Ectodermal cell (in vitro differentiated cells): Measurements from ENCODE around the gene MYO1H.

Experiments
- H3K27ac ChIP-seq: 2 replicates; pipeline ENCODE4 v1.7.0; 2013; ENCODE audit warnings: mild to moderate bottlenecking, low read depth, low read length; ENCODE audit not compliant: insufficient read depth, poor library complexity, severe bottlenecking
- H3K27me3 ChIP-seq: 2 replicates; pipeline ENCODE4 v1.7.0; 2013; ENCODE audit warnings: mild to moderate bottlenecking, low read length; ENCODE audit not compliant: insufficient read depth, control insufficient read depth, poor library complexity, severe bottlenecking
- H3K36me3 ChIP-seq: one replicate; pipeline ENCODE4 v1.7.0; 2013; ENCODE audit warnings: low read length; ENCODE audit not compliant: control insufficient read depth, insufficient read depth
- H3K4me1 ChIP-seq: one replicate; pipeline ENCODE4 v1.7.0; 2013; ENCODE audit warnings: low read length; ENCODE audit not compliant: control insufficient read depth, insufficient read depth
- H3K4me3 ChIP-seq: 2 replicates; pipeline ENCODE4 v1.7.0; 2013; ENCODE audit warnings: low read depth, low read length, control low read depth; ENCODE audit not compliant: insufficient read depth
- H3K9me3 ChIP-seq: 2 replicates; pipeline ENCODE4 v1.7.0; 2013; ENCODE audit warnings: mild to moderate bottlenecking, low read length, moderate library complexity; ENCODE audit not compliant: control insufficient read depth
- WGBS, 2 experiments: methylation state at CpG; one replicate each; pipeline ENCODE4 v1.1.7; 2013; ENCODE audit warnings: missing lambda C conversion rate in 2 of 2; 5-methylcytosine and 5-hydroxymethylcytosine counted together

The MYO1H gene

GRCh38 chr12:109477185-109477962 lies 129.7 kb downstream of the MYO1H start, which contains the start of the genes KCTD10 and UBE3B:
Gene KCTD10 (minus strand): TSS chr12:109477300. CDS start chr12:109477262, 38 bp downstream.
Gene UBE3B (plus strand): TSS chr12:109477634. CDS start chr12:109483552, 5,918 bp downstream.
- Histone ChIP-seq H3K4me1 (peaks cover 8% of the 10 kb centered on the region), H3K27me3 (no peaks in the 10 kb centered on the region), H3K36me3 (no peaks in the 10 kb centered on the region), H3K9me3 (no peaks in the 10 kb centered on the region), H3K4me3 (peak within 1 kb of the TSS; percentile 91), H3K27ac (peak within 1 kb of the TSS; percentile 87)
- WGBS, 2 experiments, result 0% methylated on average over 54 of the region's 54 CpGs

- Histone ChIP-seq H3K4me3 (peak overlapping the region; percentile 91), H3K27ac (no peak overlapping the region), H3K9me3 (no peaks in the 10 kb centered on the region), H3K27me3 (no peaks in the 10 kb centered on the region), H3K4me1 (peaks cover 8% of the 10 kb centered on the region), H3K36me3 (no peaks in the 10 kb centered on the region)
- WGBS, 2 experiments, result 13% methylated on average over 9 of the region's 9 CpGs
These were observed 130.2 kb downstream of the MYO1H start for GRCh38 chr12:109477963-109478315.

- Histone ChIP-seq H3K27ac (no peak overlapping the region), H3K4me3 (no peak overlapping the region), H3K4me1 (peaks cover 8% of the 10 kb centered on the region), H3K9me3 (no peaks in the 10 kb centered on the region), H3K27me3 (no peaks in the 10 kb centered on the region), H3K36me3 (peaks cover 13% of the 10 kb centered on the region)
- 81 to 91% methylated on average over 1 of the region's 1 CpG for WGBS, 2 experiments
These were observed 132.1 kb downstream of the MYO1H start for GRCh38 chr12:109479761-109480160.

- peaks cover 8% of the 10 kb centered on the region for H3K4me1 ChIP-seq
- H3K36me3 ChIP-seq, result peaks cover 18% of the 10 kb centered on the region
- no peaks in the 10 kb centered on the region for H3K27me3 ChIP-seq
- 94 to 97% methylated on average over 3 to 4 of the region's 4 CpGs for WGBS, 2 experiments
- H3K4me3 ChIP-seq, result no peak overlapping the region
- no peak overlapping the region for H3K27ac ChIP-seq
- H3K9me3 ChIP-seq, result no peaks in the 10 kb centered on the region
These were observed 132.7 kb downstream of the MYO1H start for GRCh38 chr12:109480356-109480755.

- no peaks in the 10 kb centered on the region for H3K27me3 ChIP-seq
- no peak overlapping the region for H3K4me3 ChIP-seq
- no peaks in the 10 kb centered on the region for H3K9me3 ChIP-seq
- H3K4me1 ChIP-seq, result no peaks in the 10 kb centered on the region
- peaks cover 32% of the 10 kb centered on the region for H3K36me3 ChIP-seq
- no peak overlapping the region for H3K27ac ChIP-seq
- no CpG with 5 or more reads among the region's 1 CpG for WGBS, 2 experiments
These were observed 134.2 kb downstream of the MYO1H start for GRCh38 chr12:109481863-109482262.

GRCh38 chr12:109482491-109482890 lies 134.8 kb downstream of the MYO1H start:
- Histone ChIP-seq H3K27me3 (no peaks in the 10 kb centered on the region), H3K4me3 (no peak overlapping the region), H3K27ac (no peak overlapping the region), H3K9me3 (no peaks in the 10 kb centered on the region), H3K36me3 (peaks cover 38% of the 10 kb centered on the region), H3K4me1 (no peaks in the 10 kb centered on the region)
- WGBS, 2 experiments, result 92 to 100% methylated on average over 2 of the region's 2 CpGs

GRCh38 chr12:109482894-109483293 lies 135.2 kb downstream of the MYO1H start:
- H3K9me3 ChIP-seq, result no peaks in the 10 kb centered on the region
- no peak overlapping the region for H3K27ac ChIP-seq
- WGBS, 2 experiments, result 91 to 92% methylated on average over 2 of the region's 2 CpGs
- no peaks in the 10 kb centered on the region for H3K27me3 ChIP-seq
- no peak overlapping the region for H3K4me3 ChIP-seq
- H3K4me1 ChIP-seq, result no peaks in the 10 kb centered on the region
- peaks cover 41% of the 10 kb centered on the region for H3K36me3 ChIP-seq

GRCh38 chr12:109483346-109483745 lies 135.6 kb downstream of the MYO1H start:
- Histone ChIP-seq H3K4me3 (no peak overlapping the region), H3K27ac (no peak overlapping the region), H3K36me3 (peaks cover 41% of the 10 kb centered on the region), H3K4me1 (no peaks in the 10 kb centered on the region), H3K9me3 (no peaks in the 10 kb centered on the region), H3K27me3 (no peaks in the 10 kb centered on the region)
- 94 to 97% methylated on average over 11 of the region's 11 CpGs for WGBS, 2 experiments

GRCh38 chr12:109485201-109485600 lies 137.5 kb downstream of the MYO1H start:
- no peaks in the 10 kb centered on the region for H3K9me3 ChIP-seq
- H3K36me3 ChIP-seq, result peaks cover 47% of the 10 kb centered on the region
- H3K27me3 ChIP-seq, result no peaks in the 10 kb centered on the region
- H3K27ac ChIP-seq, result no peak overlapping the region
- no peak overlapping the region for H3K4me3 ChIP-seq
- H3K4me1 ChIP-seq, result no peaks in the 10 kb centered on the region
- 96% methylated on average over 4 of the region's 4 CpGs for WGBS, 2 experiments

- H3K27ac ChIP-seq, result no peak overlapping the region
- H3K4me3 ChIP-seq, result no peak overlapping the region
- peaks cover 50% of the 10 kb centered on the region for H3K36me3 ChIP-seq
- no peaks in the 10 kb centered on the region for H3K4me1 ChIP-seq
- no peaks in the 10 kb centered on the region for H3K9me3 ChIP-seq
- H3K27me3 ChIP-seq, result no peaks in the 10 kb centered on the region
- WGBS, 2 experiments, result 94% methylated on average over 9 of the region's 9 CpGs
These were observed 139.7 kb downstream of the MYO1H start for GRCh38 chr12:109487181-109488050.
